DMS153 treated with DMSO at 0.1 percent for 48 hours (cell line): Measurements from ENCODE around the gene CMTM7.

Experiments
- DNase-seq: peaks from one replicate; lab custom pipeline; 2025; ENCODE audit not compliant: unreplicated experiment; lab: John Stamatoyannopoulos, UW

Gene CMTM7, protein sequence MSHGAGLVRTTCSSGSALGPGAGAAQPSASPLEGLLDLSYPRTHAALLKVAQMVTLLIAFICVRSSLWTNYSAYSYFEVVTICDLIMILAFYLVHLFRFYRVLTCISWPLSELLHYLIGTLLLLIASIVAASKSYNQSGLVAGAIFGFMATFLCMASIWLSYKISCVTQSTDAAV

DNA sequence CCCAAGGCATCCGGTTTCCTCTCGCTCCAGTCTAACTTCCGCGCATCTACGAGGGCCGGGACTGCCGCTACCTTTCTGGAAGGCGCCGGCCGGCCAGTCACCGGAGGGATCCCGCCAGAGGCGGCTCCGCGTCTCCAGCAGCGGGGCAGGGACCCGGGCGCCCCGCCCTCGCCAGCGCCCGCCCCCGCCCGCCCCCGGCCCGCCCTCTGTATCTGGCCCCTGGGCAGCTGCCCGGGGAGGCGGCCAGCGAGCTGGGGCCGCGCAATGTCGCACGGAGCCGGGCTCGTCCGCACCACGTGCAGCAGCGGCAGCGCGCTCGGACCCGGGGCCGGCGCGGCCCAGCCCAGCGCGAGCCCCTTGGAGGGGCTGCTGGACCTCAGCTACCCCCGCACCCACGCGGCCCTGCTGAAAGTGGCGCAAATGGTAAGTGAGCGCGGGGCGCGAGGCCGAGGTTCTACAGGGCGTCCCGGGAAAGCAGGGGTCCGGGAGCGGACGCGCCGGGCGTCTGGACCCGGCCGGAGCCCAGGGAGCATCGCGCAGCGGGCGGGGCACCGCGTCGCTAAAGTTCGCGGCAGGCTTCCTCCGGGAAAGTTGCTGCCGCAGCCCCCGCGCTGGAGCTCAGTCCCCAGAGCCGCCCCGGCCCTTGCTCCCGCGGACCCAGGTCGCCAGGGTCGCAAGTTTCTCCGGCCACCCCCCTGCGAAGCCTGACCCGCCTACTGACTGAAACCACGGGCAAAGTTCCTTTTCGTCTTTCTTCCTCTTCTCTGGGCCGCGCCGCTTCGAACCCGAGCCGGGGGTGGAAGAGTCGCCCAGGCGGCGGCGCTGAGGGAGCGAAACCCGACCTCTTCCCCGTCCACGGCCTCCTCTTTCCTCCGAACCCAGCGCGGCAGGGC lies at the start of gene CMTM7:
Gene CMTM7 (plus strand): TSS at position 211 of the 893 bp plus-strand sequence. CDS start 54 bp downstream, at position 265.
- DNase-seq, result no peak

DNA sequence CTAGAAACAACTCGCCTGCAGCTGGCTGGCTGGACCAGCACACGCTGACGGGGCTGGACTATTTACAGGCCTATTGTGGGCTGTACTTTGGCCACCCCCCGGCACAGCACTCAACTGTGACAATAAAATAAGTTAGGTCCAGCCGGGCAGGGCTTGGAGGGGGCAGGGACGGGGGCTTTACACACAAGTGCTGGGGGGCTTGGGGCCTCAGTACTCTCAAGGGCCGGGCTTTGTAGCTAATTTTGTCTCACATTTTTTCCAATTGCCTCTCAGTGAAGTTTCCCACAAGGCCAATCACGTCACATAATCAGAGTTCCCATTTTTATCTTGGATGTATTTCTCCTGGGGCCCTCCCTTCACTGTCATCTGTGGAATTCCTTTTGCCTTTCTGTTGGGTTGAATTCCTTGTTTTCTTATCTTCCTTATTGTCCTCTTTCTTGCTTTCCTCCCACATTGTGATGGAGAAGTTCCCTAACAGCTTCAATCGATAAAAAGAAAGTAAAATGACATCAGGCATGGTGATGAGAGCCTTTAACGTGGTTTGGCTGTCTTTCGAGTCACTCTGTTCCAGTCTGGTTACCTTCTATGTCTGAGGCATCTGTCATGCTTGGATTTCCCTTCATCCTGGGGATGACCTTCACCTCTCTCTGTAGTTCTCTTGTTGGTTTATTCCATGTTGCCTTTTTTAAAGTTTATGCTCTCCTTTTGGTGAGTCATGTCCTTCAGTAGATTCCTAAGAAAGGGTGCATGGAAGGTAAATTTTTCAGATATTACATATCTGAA lies 44.1 kb upstream of the CMTM7 start:
- DNase-seq, result no peak

DNA sequence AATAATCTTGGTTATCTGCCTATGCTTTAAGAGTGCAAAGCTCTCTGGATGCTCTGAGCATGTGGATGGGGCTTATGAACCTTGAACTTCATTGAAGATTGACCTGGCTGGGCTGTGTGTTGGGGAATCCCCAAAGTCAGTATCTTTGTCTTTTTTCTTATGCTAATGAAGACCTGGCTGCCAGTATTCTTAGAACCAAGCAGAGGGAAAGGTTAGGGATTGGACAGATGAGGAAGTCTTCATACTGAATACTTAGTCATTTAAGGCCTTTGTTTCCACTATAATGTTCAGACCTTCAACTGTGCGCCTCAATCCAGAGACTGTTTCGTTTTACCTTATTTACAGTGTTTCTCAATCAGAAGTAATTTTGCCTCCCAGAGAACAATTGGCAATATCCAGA lies 42.5 kb upstream of the CMTM7 start:
- DNase-seq, result no peak

DNA sequence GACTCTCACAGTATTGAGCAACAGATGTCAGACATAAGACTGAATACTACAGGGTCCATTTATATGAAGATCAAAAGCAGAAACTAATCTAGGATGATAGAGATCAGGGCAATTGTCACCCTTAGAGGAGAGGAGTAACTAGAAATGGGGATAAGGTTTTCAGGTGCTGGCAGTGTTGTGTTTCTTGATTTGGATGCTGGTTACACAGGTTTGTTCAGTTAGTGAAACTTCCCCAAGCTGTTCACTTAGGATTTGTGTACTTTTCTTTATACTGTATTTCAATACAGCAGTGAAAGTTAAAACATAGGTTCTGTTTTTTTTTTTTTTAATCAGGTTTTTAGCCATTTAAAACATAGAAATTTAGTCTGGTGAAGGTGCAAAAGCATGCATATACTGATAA lies 39.1 kb upstream of the CMTM7 start:
- no peak for DNase-seq

DNA sequence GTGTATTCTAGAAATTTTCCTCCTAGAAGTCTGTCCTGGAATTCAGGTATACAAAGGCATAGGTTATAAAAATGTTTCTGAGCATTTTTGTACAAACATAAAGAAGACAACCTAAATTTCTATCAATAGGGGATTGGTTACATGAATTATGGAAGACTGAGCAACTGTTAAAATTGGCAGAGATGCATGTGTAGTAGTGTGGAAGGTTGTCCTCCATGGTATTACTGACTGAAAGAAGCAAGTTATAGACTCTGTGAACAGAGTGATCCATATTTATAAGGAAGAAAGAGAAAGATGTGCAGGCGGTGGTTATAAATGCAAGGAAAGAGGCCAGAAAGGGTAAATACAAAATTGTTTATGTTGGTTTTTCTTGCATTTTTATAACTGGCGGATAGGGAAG lies 38.3 kb upstream of the CMTM7 start:
- DNase-seq, result no peak

DNA sequence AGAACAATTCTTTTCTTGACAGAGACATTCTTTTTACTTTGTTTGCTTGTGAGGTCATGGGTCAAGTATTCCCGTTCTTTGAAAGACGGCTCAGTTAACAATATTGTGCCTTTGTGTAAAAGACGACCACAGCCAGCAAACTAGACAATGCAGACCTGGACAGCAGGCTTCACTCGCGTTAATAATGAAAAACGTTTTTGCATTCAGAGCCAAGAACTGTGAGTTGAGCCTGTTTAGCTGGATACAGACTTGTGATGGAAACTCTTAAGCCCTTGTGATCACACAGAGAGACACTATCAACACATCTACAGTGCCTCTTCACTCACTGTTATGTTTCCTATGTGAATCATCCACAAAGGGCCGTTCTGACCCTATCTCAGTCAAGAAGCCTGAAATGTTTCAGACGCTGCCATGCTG lies 37.3 kb upstream of the CMTM7 start:
- DNase-seq, result no peak

DNA sequence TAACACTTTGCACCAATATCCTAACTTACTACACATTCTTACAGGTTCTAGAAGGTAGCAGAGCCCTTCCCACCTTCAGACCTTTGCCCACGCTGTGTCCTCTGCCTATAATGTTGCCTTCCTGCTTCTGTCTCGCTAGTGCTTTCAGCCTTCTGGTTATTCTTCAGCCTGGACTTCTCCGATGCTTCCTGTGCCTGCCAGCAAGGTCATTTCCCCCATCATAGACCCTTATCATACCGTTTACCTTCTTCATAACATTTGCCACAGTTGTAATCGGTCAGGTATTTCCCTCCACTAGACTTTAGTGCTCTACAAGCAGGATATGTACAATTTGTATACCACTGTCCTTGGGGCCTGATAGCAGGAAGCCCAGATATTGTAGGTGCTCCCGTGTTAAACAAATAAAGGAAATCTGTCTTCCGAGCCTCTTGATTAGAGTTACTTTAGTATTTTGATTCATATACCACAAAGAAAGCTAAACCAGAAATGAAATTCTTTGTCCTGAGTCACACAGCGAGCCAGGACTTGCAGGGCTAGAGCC lies 35.8 kb upstream of the CMTM7 start:
- no peak for DNase-seq

DNA sequence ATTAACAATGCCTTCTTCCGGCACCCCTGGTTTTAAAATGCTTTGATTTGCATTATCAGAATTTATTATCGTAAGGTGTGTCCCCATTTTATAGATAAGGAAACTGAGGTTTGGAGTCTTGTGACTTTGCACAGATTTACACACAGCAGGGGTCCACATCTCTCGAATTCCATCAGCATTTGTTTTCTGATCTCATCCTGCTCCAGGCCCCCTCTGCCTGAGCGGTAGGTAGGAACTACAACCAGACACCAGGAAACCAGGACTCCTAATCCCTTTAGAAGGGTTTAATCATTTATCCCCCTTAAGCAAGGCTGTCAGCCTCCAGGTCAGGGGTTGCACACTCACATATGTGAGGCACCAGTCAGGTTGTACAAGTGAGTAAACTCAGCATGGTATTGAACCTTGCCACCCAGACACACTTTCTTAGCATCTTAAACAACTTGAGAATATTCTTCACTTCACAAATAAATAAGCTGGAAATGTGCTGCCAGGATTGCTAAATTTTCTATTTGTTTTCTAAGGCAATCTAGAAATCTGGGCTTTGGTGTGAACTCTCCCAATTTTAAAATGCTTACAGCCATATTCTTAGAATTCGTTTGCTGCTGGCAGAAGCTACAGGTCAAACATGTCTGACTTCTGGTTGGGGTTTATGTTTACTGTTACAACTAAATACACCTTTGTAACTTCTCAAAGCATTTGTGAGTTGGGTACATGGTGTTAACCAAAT lies 31.7 kb upstream of the CMTM7 start:
- DNase-seq, result no peak

DNA sequence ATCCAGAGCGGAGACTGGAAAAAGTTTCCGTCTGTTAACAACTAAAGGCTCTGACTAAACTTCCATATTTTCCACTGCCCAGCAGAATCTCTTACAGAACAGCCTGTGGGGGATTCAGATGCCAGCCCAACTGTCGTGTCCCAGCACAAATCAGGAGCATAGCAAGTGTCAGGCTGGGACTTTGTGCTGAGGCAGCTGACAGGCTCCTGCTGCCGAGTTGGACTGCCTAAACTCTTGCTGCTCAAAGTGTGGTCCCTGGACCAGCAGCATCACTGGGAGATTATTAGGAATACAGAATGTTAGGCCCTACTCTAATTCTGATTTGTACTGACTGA lies 31.2 kb upstream of the CMTM7 start:
- no peak for DNase-seq

DNA sequence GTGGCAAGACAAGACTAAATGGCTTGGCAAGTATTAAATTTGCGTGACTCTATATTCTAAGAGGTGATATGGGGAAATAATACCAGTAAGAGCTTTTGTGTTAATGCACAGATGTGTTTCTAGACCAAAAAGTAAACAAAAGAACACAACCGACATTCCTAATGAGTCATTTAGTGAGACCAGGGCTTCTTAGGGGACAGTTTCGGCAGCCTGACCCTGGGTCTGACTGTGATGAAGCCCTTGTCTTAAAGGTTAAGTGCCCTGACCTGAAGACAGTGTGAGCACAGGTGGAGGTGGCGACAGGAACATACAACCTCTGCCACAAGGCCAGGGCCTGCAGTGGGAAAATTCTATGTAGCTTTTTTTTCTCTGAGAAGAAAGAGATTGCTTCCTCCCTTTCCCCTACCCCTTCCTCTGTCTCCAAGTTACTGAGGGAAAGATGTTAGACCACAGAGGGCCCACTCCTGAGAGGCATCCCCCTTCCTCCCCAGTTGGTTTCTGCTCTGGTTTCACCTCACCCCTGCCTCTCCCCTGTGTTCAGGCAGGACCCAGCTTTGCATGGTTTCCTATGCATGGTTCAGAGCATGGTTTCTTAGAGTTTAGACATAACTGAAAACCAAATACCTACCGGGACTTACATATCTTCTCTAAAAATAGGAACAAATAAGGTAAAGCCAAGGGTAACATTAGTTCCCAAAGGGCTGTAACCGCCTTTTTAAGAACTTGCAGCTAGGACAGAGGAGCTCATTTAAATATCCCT lies 24.8 kb upstream of the CMTM7 start:
- no peak for DNase-seq

DNA sequence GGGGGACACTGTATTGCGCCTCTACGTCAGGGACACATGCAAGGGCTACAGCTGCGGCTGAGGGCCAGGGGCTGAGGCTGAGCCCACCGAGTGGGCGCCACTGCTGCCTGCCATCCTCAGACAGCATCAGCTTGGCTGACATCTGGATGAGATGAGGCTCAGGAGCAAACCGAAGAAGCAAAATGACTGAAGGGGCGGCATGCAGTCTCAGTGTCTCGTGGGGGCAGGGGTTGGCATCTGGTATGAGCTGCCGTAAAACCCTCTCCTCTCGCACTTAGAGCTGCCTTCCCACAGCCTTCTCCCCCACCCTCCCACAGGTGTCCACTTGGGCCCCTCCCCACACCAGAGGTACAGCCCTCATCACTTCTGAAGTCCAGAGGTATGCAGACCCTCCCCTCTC lies 24.2 kb upstream of the CMTM7 start:
- DNase-seq, result no peak

DNA sequence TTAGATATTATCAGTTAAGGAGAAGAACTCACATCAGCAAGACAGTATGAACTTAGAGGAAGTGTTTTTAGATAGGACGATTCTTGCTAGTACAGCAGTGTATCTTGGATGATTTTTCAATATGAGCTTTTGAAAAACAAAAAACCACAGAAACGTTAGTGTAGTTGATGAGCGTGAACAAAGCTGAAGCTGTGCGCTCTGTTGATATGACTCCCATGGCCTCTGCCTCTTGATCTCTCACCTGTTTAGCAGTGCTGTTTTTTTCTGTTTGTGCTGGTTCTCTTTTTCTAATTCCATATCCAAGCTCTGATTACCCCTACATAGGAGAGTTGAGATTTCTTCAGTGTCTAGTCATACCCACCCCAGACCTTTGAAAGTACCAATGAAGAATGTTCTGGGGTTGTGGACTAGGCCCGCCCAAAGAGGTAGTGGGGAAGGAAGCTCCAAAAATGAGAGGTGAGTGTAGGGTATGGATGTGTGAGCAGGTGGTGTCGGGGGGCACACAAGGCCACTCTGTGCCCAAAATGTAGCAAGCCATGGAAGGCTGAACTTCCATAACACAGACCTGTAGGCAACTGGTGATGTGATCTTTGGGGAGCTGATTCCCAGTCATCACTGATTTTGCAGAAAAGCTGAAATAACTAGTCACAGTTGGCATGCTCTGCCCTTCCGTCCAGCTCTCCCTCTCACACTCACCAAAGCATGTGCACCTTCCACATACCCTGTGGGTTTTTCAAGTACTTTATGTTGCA lies 20.0 kb upstream of the CMTM7 start:
- DNase-seq, result no peak

DNA sequence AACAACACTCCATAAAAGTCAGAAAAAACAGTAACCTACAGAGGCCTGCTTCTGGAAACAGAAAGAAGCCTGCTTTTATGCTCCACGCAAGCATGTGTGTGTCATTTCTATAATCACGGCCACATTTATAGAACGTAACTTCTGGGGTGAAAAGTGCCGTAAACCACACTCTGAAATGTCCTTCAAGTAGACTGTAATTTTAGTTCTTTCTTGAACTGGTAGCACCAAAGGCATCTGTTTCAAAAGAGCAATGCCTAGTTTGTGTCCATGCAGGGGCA lies 19.5 kb upstream of the CMTM7 start:
- no peak for DNase-seq

DNA sequence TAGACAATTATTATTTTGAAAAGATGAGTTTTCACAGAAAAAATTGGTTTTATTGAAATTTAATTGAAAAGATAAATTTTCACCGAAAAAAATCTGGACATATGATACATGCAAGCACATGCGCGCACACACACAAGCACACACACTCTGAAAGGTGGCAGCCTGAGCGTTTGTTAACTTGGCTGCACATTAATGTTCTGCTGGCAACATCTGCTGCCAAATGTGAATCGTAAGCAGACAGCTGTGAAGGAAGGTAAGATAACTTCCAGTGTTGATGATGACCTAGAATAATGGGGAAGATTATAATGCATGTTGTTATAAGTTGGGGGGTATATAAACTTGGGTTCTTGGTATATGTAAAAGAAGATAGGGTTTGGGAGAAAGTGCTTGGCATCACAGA lies 18.4 kb upstream of the CMTM7 start:
- no peak for DNase-seq

DNA sequence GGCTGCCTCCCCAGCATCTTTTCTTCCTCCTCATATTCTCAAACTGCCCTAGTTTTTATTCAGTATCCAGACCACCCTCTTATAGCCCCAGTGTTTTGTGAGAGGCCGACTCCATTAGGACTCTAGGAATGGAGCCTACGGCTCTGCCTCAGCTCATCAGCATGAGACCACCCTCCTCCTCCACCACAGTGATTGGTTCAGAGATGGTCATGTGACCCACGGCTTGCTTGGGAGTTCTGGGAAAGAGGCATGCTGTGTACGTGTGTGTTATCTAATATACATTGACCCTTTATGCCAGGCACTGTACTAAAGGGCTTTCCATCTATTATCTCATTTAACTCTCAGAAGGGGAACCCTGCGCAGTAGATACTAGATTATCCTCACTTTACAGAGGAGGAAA lies 17.8 kb upstream of the CMTM7 start:
- no peak for DNase-seq

DNA sequence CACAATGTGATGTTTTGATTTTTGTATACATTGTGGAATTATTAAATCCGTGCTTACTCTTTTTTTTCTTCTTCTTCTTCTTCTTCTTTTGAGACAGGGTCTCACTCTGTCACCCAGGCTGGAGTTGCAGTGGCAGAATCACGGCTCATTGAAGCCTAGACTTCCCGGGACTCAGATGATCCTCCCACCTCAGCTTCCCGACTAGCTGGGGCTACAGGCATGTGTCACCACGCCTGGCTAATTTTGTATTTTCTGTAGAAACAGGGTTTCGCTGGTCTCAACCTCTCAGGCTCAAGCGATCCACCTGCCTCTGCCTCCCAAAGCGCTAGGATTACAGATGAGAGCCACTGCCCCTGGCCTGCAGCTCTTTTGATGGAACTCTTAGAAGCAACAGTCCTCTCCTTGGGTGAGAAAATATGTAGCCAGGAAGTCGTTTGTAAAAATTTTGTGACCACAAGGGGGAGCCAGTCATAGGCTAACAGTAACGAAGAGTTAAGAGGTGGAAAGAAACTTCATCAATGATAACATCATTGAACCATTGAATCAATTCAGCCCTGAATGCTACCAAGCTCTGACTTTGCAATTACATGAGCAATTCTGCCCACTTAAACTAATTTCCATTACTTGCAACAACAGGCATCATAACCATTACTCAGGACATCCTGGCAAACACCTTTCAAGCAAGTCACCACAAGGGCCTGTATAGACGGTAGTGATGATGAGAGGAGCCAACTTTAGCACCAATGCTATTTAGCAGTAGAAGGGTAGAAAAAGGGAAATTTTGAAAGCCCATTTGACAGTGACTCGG lies 16.7 kb upstream of the CMTM7 start:
- no peak for DNase-seq

DNA sequence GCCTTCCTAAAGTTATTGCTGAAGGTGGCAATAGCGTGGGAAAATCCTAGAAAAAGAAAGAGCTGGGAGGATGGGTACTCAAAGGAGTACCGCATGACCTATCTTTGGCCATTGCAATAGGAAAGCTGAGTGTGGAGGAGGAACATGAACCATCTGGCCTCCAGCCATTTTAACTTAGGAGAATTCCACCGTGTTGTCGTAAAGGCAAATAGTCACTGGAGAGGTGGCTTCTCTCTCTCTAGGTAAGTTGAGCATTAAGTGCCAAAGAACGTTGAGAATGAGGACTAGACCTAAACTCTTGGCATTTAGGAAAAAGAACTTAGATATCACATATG lies 16.1 kb upstream of the CMTM7 start:
- DNase-seq, result no peak

DNA sequence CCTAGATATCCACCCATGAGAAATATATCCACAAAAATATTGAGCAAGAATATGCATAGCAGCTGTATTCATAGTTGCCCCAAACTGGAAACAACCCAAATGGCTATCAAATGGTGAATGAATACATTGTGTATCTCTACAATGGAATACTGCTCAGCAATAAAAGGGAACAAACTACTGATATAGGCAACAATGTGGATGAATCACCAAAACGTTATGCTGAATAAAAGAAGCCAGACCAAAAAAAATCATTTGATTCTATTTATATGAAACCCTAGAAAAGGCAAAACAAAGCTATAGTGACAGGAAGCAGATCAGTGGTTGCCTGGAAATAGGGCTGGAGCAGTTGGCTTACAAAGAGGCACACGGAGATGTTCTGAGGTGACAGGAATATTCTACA lies 15.5 kb upstream of the CMTM7 start:
- DNase-seq, result no peak

DNA sequence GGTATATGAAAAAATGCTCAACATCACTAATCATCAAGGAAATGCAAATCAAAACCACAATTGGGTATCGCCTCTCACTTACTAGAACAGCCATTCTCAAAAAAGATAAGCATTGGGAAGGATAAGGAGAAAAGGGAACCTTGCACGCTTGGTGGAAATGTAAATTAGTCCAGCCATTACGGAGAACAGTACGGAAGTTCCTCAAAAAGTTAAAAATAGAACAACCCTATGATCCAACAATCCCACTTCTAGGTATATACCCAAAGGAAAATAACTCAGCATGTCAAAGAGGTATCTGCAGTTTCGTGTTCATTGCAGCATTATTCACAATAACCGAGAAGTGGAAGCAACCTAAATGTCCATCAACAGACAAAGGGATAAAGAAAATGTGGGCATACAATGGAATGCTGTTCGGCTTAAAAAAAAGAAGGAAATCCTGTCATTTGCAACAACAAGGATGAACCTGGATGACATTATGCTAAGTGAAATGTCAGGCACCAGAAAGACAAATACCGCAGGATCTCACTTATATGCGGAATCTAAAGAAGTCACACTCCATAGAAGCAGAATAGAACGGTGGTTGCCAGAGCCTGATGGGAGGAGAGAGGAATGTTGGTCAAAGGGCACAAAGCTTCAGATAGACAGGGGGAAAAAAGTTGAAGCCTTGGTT lies 11.7 kb upstream of the CMTM7 start:
- DNase-seq, result no peak
